H1 (cell line): ENCODE measurements around the gene VWA1.

Experiments used
- BACH1 ChIP-seq: IDR thresholded peaks from 2 replicates; pipeline ENCODE4 v1.6.1; 2012; ENCODE audit warnings: low read length, improper control_type of control experiment
- CHD1 ChIP-seq: IDR thresholded peaks from 2 replicates; pipeline ENCODE4 v1.6.1; 2012; ENCODE audit warnings: low read depth, low read length, improper control_type of control experiment
- EP300 ChIP-seq, 2 experiments: IDR thresholded peaks; 1 replicate in 1 of 2; 2 replicates in 1 of 2; pipeline ENCODE4 v1.6.1; 2011 to 2012; ENCODE audit warnings: low read depth in 2 of 2, low read length in 2 of 2, mild to moderate bottlenecking in 2 of 2, borderline replicate concordance in 1 of 2, inconsistent platforms in 1 of 2, moderate library complexity in 1 of 2
- EZH2 ChIP-seq: fragments of 200-600 bp; sonication (generic); IDR thresholded peaks from 2 replicates; pipeline ENCODE4 v1.7.1; 2012; ENCODE audit warnings: low read depth, mild to moderate bottlenecking, moderate library complexity, low read length, inconsistent platforms; ENCODE audit not compliant: severe bottlenecking
- GABPA ChIP-seq: IDR thresholded peaks from 2 replicates; pipeline ENCODE4 v1.6.1; 2011; ENCODE audit warnings: mild to moderate bottlenecking, low read length, moderate library complexity, borderline replicate concordance; ENCODE audit not compliant: insufficient read depth
- KDM1A ChIP-seq: fragments of 200-600, 300-600 bp; sonication (generic); IDR thresholded peaks from 2 replicates; pipeline ENCODE4 v1.7.1; 2016; ENCODE audit warnings: mild to moderate bottlenecking, low read length, borderline replicate concordance
- POLR2A ChIP-seq, 2 experiments: IDR thresholded peaks; 1 replicate in 1 of 2; 2 replicates in 1 of 2; pipeline ENCODE4 v1.6.1; 2011; ENCODE audit warnings: low read depth in 2 of 2, low read length in 2 of 2, mild to moderate bottlenecking in 2 of 2; ENCODE audit errors: control extremely low read depth in 1 of 2
- RAD21 ChIP-seq, 2 experiments: IDR thresholded peaks in 1 of 2; conservative IDR thresholded peaks in 1 of 2; 2 replicates each; pipeline ENCODE4 v1.6.1; 2011; ENCODE audit warnings: low read depth in 2 of 2, low read length in 2 of 2, improper control_type of control experiment in 1 of 2, inconsistent platforms in 1 of 2, mild to moderate bottlenecking in 1 of 2, moderate library complexity in 1 of 2
- SIRT6 ChIP-seq: IDR thresholded peaks from one replicate; pipeline ENCODE4 v1.7.1; 2012; ENCODE audit warnings: low read length, inconsistent platforms
- SUZ12 ChIP-seq: fragments of 200-600 bp; sonication (generic); IDR thresholded peaks from 2 replicates; pipeline ENCODE4 v1.6.1; 2012; ENCODE audit warnings: mild to moderate bottlenecking, inconsistent platforms, low read length, moderate library complexity, mixed read lengths
- TAF1 ChIP-seq: IDR thresholded peaks from 2 replicates; pipeline ENCODE4 v1.6.1; 2011; ENCODE audit warnings: mild to moderate bottlenecking, low read depth, low read length
- TCF12 ChIP-seq: IDR thresholded peaks from 2 replicates; pipeline ENCODE4 v1.6.1; 2011; ENCODE audit warnings: low read depth, mild to moderate bottlenecking, low read length
- TF ChIP-seq, protein P1 (sequence below): IDR thresholded peaks from 2 replicates; pipeline ENCODE4 v1.6.1; 2012; ENCODE audit warnings: low read length, inconsistent platforms
- TF ChIP-seq, protein P2 (sequence below), 3 experiments: IDR thresholded peaks; 1 replicate in 2 of 3; 2 replicates in 1 of 3; pipeline versions ENCODE4 v1.5.1 to v1.6.1; 2011; ENCODE audit warnings: low read length in 3 of 3, mild to moderate bottlenecking in 3 of 3, inconsistent platforms in 2 of 3, low read depth in 1 of 3, moderate library complexity in 1 of 3; ENCODE audit not compliant: insufficient read depth in 1 of 3; ENCODE audit errors: control extremely low read depth in 1 of 3

GRCh38 chr1:1427820-1428148, 7.7 kb upstream of the VWA1 start:
- TF ChIP-seq EP300 (IDR thresholded peaks at IDR 0.05; ENCODE audit: borderline replicate concordance in 1 of 2, low read depth in 2 of 2, low read length in 2 of 2) (no peak), EZH2 (no peak), SIRT6 (no peak), CHD1 (no peak), TAF1 (no peak), GABPA (no peak), RAD21 (IDR thresholded peaks at IDR 0.05 in 1 of 2, conservative IDR thresholded peaks at IDR 0.05 in 1 of 2; ENCODE audit: low read depth in 2 of 2, low read length in 2 of 2) (no peak), TCF12 (no peak), KDM1A (no peak), BACH1 (no peak), POLR2A (IDR thresholded peaks at IDR 0.05; ENCODE audit: control extremely low read depth in 1 of 2, low read depth in 2 of 2, low read length in 2 of 2) (no peak), SUZ12 (no peak)
- TF ChIP-seq, protein P1, sequence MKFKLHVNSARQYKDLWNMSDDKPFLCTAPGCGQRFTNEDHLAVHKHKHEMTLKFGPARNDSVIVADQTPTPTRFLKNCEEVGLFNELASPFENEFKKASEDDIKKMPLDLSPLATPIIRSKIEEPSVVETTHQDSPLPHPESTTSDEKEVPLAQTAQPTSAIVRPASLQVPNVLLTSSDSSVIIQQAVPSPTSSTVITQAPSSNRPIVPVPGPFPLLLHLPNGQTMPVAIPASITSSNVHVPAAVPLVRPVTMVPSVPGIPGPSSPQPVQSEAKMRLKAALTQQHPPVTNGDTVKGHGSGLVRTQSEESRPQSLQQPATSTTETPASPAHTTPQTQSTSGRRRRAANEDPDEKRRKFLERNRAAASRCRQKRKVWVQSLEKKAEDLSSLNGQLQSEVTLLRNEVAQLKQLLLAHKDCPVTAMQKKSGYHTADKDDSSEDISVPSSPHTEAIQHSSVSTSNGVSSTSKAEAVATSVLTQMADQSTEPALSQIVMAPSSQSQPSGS, result no peak
- TF ChIP-seq, protein P2, sequence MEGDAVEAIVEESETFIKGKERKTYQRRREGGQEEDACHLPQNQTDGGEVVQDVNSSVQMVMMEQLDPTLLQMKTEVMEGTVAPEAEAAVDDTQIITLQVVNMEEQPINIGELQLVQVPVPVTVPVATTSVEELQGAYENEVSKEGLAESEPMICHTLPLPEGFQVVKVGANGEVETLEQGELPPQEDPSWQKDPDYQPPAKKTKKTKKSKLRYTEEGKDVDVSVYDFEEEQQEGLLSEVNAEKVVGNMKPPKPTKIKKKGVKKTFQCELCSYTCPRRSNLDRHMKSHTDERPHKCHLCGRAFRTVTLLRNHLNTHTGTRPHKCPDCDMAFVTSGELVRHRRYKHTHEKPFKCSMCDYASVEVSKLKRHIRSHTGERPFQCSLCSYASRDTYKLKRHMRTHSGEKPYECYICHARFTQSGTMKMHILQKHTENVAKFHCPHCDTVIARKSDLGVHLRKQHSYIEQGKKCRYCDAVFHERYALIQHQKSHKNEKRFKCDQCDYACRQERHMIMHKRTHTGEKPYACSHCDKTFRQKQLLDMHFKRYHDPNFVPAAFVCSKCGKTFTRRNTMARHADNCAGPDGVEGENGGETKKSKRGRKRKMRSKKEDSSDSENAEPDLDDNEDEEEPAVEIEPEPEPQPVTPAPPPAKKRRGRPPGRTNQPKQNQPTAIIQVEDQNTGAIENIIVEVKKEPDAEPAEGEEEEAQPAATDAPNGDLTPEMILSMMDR (IDR thresholded peaks at IDR 0.05; ENCODE audit: control extremely low read depth in 1 of 3, insufficient read depth in 1 of 3, low read depth in 1 of 3, low read length in 3 of 3), result no peak
